HFF-Myc (cell line): ENCODE results near the gene LPAR1.

Experiments
- DNase-seq: peaks from one replicate; pipeline ENCODE4 v3.0.0-alpha.2; 2011; ENCODE audit warnings: low read depth; ENCODE audit errors: extremely low read depth
- H3K4me3 ChIP-seq: replicated peaks from 2 replicates; pipeline ENCODE4 v1.5.1; 2011; ENCODE audit warnings: low read depth, mild to moderate bottlenecking, control low read depth, low read length
- TF ChIP-seq, protein P1 (sequence below): IDR thresholded peaks from 2 replicates; pipeline ENCODE4 v1.5.1; 2012; ENCODE audit warnings: mild to moderate bottlenecking, low read depth, low read length, control low read depth; ENCODE audit errors: missing control alignments

The LPAR1 gene

DNA sequence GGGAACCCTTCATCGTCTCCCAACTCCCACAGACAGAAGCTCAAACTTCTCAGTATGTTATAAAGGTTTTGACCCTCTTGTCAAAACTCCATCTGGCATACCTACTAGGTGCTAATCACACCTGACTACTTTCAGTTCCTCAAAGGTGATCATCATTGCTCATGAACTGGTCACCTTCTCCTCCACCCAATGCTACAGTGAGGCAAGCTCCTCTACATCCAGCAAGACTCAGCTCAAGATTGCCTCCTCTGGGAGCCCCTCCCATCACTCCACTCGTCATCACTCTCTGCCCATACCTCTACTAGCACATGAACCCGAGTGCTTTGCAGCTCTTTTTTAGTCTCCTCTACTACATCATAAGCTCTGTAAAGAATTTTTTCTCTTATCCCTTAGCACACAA is 102.4 kb downstream of the LPAR1 start:
- TF ChIP-seq, protein P1, sequence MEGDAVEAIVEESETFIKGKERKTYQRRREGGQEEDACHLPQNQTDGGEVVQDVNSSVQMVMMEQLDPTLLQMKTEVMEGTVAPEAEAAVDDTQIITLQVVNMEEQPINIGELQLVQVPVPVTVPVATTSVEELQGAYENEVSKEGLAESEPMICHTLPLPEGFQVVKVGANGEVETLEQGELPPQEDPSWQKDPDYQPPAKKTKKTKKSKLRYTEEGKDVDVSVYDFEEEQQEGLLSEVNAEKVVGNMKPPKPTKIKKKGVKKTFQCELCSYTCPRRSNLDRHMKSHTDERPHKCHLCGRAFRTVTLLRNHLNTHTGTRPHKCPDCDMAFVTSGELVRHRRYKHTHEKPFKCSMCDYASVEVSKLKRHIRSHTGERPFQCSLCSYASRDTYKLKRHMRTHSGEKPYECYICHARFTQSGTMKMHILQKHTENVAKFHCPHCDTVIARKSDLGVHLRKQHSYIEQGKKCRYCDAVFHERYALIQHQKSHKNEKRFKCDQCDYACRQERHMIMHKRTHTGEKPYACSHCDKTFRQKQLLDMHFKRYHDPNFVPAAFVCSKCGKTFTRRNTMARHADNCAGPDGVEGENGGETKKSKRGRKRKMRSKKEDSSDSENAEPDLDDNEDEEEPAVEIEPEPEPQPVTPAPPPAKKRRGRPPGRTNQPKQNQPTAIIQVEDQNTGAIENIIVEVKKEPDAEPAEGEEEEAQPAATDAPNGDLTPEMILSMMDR, result no peak
- H3K4me3 ChIP-seq, result no peak overlapping the region
- no peak for DNase-seq

DNA sequence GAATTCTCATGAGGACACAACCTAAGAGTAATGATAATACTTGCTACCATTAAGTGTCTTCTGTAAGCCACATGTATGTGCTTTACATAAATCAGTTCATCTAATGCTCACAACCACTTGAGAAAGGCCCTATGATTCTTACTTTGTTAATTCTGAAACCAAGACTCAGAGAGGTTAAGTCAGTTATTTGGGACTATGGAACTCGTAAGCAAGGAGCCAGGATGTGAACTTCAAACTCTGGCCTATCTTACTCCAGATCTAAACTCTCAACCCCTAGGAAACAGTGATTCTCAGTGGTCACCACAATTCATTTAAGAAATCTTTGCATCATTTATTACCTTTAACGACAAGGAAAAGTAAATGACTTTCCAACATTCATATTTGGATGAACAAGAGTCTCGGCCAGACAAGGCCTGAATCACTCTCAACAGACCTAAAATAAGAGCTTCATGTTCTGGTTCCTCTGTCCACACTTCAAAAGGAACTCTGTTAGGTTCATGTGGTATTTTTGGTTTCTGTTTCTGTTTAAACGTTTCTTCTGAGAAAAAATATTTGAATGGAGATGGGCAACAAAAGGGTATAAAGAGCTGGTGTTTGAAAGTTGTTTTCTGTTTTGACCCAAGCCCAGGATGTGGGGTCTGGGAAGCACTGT is 104.8 kb downstream of the LPAR1 start:
- no peak for DNase-seq
- TF ChIP-seq, protein P1, result no peak
- no peak overlapping the region for H3K4me3 ChIP-seq

DNA sequence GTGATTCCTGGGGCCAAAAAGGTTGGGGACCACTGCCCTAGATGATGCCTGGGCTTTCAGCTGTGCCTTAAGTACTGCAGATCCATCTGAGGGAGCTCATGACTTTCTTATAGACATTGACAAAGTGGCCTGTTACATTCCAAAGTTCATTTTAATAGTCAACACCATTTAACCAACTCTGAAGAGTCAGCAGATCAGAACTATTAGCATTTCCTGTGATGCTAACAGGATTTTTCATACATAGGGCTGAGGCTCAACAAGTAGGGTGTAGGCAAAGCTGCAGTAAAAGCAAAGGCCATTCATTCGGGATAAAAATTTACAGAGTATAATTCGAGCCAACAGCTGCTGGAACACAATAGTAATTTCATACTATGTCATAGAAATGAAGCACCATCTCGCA is 105.4 kb downstream of the LPAR1 start:
- no peak overlapping the region for H3K4me3 ChIP-seq
- TF ChIP-seq, protein P1, result no peak
- DNase-seq, result no peak

DNA sequence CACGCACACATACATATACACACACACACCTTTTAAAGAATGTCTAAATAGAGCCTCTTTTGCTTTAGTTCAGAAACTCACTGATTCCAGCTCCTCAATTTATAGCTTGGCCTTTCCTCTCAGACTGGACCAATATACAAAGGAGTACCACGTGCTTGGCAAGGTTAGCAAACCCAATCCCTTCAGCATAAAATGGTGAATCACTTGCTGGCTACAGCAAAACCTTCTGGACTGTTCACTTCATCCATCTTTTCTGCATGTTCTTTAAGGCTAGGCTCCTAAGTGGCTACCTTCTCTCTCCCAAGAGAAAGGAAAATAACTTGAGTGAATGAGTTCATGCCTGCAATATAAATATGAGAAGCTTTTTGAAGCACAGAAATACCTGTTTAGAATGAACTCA is 109.7 kb downstream of the LPAR1 start:
- H3K4me3 ChIP-seq, result no peak overlapping the region
- no peak for DNase-seq
- TF ChIP-seq, protein P1, result no peak

DNA sequence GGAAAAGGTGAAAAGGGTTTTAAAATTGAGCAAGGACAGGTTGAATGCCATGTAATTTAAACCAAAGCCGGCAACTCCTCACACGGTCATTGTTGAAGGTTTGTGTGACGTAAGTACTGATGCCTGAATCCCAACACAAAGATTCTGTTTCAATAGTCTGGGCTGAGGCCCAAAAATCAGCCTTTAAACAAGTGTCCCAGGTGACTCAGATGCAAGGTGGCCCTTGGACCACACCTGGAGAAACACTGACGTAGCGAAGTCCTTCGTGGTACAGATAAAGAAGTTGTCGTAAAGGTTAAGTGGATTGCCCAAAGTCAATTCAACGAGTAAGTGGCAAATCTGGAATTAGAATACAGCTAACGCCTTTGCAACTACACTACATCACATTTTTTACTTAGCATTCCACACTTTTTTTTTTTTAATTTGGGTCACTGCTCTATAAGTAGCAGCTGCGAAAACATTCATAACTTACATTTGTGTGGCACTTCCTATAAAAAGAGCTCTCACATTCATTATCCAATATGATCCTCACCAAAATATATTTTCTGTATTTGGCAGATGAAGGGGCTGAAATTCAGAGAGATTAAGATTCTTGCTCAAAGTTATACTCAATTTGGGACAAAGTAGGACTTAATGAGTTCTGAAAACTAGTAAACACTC is 111.3 kb downstream of the LPAR1 start:
- TF ChIP-seq, protein P1, result no peak
- H3K4me3 ChIP-seq, result no peak overlapping the region
- no peak for DNase-seq

DNA sequence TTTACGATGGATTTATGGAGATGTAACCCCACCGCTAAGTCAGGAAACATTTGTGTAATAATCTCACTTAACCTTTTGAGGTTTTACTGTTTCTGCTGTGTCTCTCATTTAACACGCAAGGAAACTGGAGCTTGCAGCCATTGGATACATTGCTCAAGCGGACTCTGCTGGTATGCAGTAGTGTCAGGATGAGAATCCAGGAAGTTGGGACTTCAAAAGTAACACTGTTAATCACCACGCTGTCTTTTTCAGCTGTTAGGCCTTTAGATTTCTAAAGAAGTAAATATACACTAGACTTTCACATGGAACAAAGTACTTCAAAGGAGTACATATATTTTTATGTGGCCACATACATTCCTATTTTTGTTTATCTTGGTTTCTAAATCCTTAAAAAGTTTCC is 114.7 kb downstream of the LPAR1 start:
- TF ChIP-seq, protein P1, result no peak
- no peak for DNase-seq
- no peak overlapping the region for H3K4me3 ChIP-seq
